Kasumi-1 (cell line): ENCODE results near the gene RSBN1.
"Not testable (repeated sequence)": the region's sequence is repeated elsewhere in the genome, so short reads cannot be mapped to it uniquely, and the experiment has no call there.

Experiments used
- DNase-seq, 2 experiments: peaks; one replicate each; lab custom pipeline; 2025; lab: John Stamatoyannopoulos, UW

Gene RSBN1

GRCh38 chr1:113744114-113744513 is 68.2 kb downstream of the RSBN1 start:
- DNase-seq = no peak

GRCh38 chr1:113742515-113742914 is 69.8 kb downstream of the RSBN1 start:
- DNase-seq = no peak

GRCh38 chr1:113734357-113735055 is 77.8 kb downstream of the RSBN1 start:
- no peak for DNase-seq

GRCh38 chr1:113732802-113733201 is 79.5 kb downstream of the RSBN1 start:
- DNase-seq = no peak

GRCh38 chr1:113721010-113721409 is 91.3 kb downstream of the RSBN1 start:
- DNase-seq = no peak

GRCh38 chr1:113718621-113719020 is 93.7 kb downstream of the RSBN1 start:
- not testable (repeated sequence) for DNase-seq

GRCh38 chr1:113717506-113717905 is 94.8 kb downstream of the RSBN1 start:
- not testable (repeated sequence) for DNase-seq

GRCh38 chr1:113714606-113715269 is 97.5 kb downstream of the RSBN1 start:
- no peak for DNase-seq
